ENCODE data around the gene COPZ1. TPM values are rescaled to one million over a fixed set of nuclear protein-coding genes. Genes with fewer than 3 reads are reported as not detected.

COPZ1 gene
- total and polyA plus RNA-seq, 9 of the 15 experiments (the other 6 are each of a cell fraction or from before 2014, with no cell fraction given): 137 to 487 (median 233) TPM

- TF ChIP-seq ZNF584 (CRISPR knock-in tag; IDR thresholded peaks at IDR 0.05; ENCODE audit: low read depth): no peak
- TF ChIP-seq MECOM (CRISPR knock-in tag; IDR thresholded peaks at IDR 0.05): no peak
- no peak for TF ChIP-seq ESRRB (CRISPR knock-in tag; IDR thresholded peaks at IDR 0.05; ENCODE audit: borderline replicate concordance)
- no peak for TF ChIP-seq PYGO2 (tag; IDR thresholded peaks at IDR 0.05)
- TF ChIP-seq STAT6 (CRISPR knock-in tag; IDR thresholded peaks at IDR 0.05): no peak
- no peak for TF ChIP-seq ZNF707 (CRISPR knock-in tag; conservative IDR thresholded peaks at IDR 0.05)
- no peak for TF ChIP-seq RHOXF2B (CRISPR knock-in tag; conservative IDR thresholded peaks at IDR 0.05)
- TF ChIP-seq ARID4B (CRISPR knock-in tag; IDR thresholded peaks at IDR 0.05): 0 out of 2 replicates have a peak, but pooled peaks have one; percentile 22
- no peak for TF ChIP-seq CBX3 (IDR thresholded peaks at IDR 0.05; ENCODE audit: borderline replicate concordance in 1 of 2, low read length in 2 of 2)
- no peak for TF ChIP-seq THAP7 (CRISPR knock-in tag; IDR thresholded peaks at IDR 0.05)
- TF ChIP-seq RFX1 (IDR thresholded peaks at IDR 0.05): no peak
- TF ChIP-seq BRD9 (IDR thresholded peaks at IDR 0.05; ENCODE audit: low read depth, partially characterized antibody): no peak
- TF ChIP-seq ZNF512 (tag; IDR thresholded peaks at IDR 0.05): no peak
- no peak for TF ChIP-seq KAT8 (IDR thresholded peaks at IDR 0.05; ENCODE audit: low read depth)
- TF ChIP-seq ZNF77 (CRISPR knock-in tag; IDR thresholded peaks at IDR 0.05): no peak
- TF ChIP-seq RBM17 (IDR thresholded peaks at IDR 0.05; ENCODE audit: borderline replicate concordance, low read depth, low read length): no peak
- TF ChIP-seq ID3 (CRISPR knock-in tag; IDR thresholded peaks at IDR 0.05): no peak
- TF ChIP-seq ID3 (tag; IDR thresholded peaks at IDR 0.05): no peak
- TF ChIP-seq RB1 (IDR thresholded peaks at IDR 0.05; ENCODE audit: low read depth): peak; percentile 40; the same call in 1 of the 2 replicates
Observed at GRCh38 chr12:54369597-54370131, 44.7 kb downstream of the COPZ1 start (continued).
